Astrocyte of the cerebellum (primary cell): ENCODE measurements around the gene RPL22.

ENCODE experiments used
- DNase-seq: peaks from one replicate; pipeline ENCODE4 v3.0.0-alpha.2; 2011; ENCODE audit warnings: low read depth
- H3K4me3 ChIP-seq: 2 replicates; pipeline ENCODE4 v1.5.1; 2011; ENCODE audit warnings: mild to moderate bottlenecking, low read depth, low read length, moderate library complexity
- CTCF ChIP-seq: IDR thresholded peaks from 2 replicates; pipeline ENCODE4 v1.5.1; 2012; ENCODE audit warnings: low read length, low read depth, moderate library complexity, mild to moderate bottlenecking; ENCODE audit errors: missing control alignments
- in situ Hi-C: cut with HindIII; loops from 2 replicates; pipeline ENCODE4 v1.10.0; 2017; ENCODE audit warnings: low sequenced_read_pairs

RPL22 gene

DNA sequence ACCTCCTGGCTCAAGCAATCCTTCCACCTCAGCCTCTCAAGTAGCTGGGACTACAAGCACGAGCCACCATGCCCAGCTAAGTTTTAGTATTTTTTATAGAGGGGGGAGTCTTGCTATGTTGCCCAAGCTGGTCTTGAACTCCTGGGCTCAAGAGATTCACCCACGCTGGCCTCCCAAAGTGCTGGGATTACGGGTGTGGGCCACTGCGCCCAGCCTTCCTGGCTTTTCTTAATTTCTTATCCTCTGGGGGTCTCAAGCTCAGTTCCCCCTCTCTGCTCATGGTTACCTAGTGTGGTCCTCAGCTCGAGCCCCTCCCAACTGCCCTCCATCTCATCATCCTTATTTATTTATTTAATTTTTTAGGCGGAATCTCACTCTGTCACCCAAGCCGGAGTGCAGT lies 2.9 kb upstream of the RPL22 start:
- no peak overlapping the region for H3K4me3 ChIP-seq
- in situ Hi-C loops: no loop called here

GRCh38 chr1:6200188-6200809 lies 904 bp upstream of the RPL22 start:
- peak overlapping the region; percentile 99 for H3K4me3 ChIP-seq
- no peak for TF ChIP-seq CTCF
- no peak for DNase-seq
- in situ Hi-C loops: no loop called here

More for the DNA sequence above, 2.9 kb upstream of the RPL22 start:
- no peak for DNase-seq
- no peak for TF ChIP-seq CTCF

- in situ Hi-C loops: no loop called here
- TF ChIP-seq CTCF: no peak
- H3K4me3 ChIP-seq: peak overlapping the region; percentile 99
- no peak for DNase-seq
These were observed 623 bp downstream of the RPL22 start for GRCh38 chr1:6198646-6199297.

- no peak for TF ChIP-seq CTCF
- in situ Hi-C loops: no loop called here
- no peak for DNase-seq
- H3K4me3 ChIP-seq: peak overlapping the region; percentile 99
These were observed 1.5 kb downstream of the RPL22 start for GRCh38 chr1:6197746-6198427.

GRCh38 chr1:6191968-6192367 lies 7.4 kb downstream of the RPL22 start:
- in situ Hi-C loops: loop anchor here (5.0 kb wide), 1 partner anchor 60 kb away; no protein-coding TSS in a partner anchor

More at GRCh38 chr1:6191968-6192367, 7.4 kb downstream of the RPL22 start:
- H3K4me3 ChIP-seq: no peak overlapping the region
- TF ChIP-seq CTCF: no peak
- DNase-seq: no peak
